B cell (primary cell): Measurements from ENCODE around the gene RNF227. TPM values are rescaled to one million over a fixed set of nuclear protein-coding genes. Genes with fewer than 3 reads are reported as not detected.

Experiments
- ATAC-seq: fragments of 200-7000 bp; cut with Tn5 transposase; one replicate; pipeline ENCODE4 v1.10.0; 2021; ENCODE audit warnings: low read depth, mild to moderate bottlenecking, moderate number of reproducible peaks, moderate library complexity
- CTCF ChIA-PET: fragments of 350-600 bp; sonication (Branson Sonifier 250); formaldehyde crosslinking; loops from one replicate; lab custom pipeline; 2021; ENCODE audit warnings: antibody characterized with exemption, inconsistent platforms; lab: Charles Lee
- POLR2A ChIA-PET: fragments of 350-600 bp; sonication (Branson Sonifier 250); formaldehyde crosslinking; loops from one replicate; lab custom pipeline; 2021; ENCODE audit warnings: antibody characterized with exemption; lab: Charles Lee
- DNase-seq: peaks from one replicate; pipeline ENCODE4 v3.0.0; 2013
- H2AFZ ChIP-seq: 2 replicates; pipeline ENCODE4 v1.6.1; 2012; ENCODE audit warnings: mild to moderate bottlenecking, low read depth, low read length; ENCODE audit not compliant: insufficient read depth, poor library complexity, severe bottlenecking
- H3K27ac ChIP-seq, 2 donors: 1 replicate in 1 of 2; 2 replicates in 1 of 2; pipeline ENCODE4 v1.5.1; 2012 to 2013; ENCODE audit warnings: low read length in 2 of 2, mild to moderate bottlenecking in 2 of 2, moderate library complexity in 1 of 2
- H3K27me3 ChIP-seq, 4 experiments: fragments of 200-600 bp in 1 of 4; sonication (generic) in 1 of 4; replicated peaks in 1 of 4; 1 replicate in 2 of 4; 2 replicates in 2 of 4; pipeline versions ENCODE4 v1.6.1 to v1.7.0; 2013 to 2016; ENCODE audit warnings: low read length in 3 of 4, mild to moderate bottlenecking in 2 of 4, mixed read lengths in 1 of 4, moderate library complexity in 1 of 4; ENCODE audit not compliant: insufficient read depth in 4 of 4, control insufficient read depth in 3 of 4; ENCODE audit errors: control extremely low read depth in 1 of 4
- H3K36me3 ChIP-seq, 2 experiments: replicated peaks in 1 of 2; 1 replicate in 1 of 2; 2 replicates in 1 of 2; pipeline versions ENCODE4 v1.6.1 to v1.7.1; 2013; ENCODE audit warnings: low read length in 1 of 2; ENCODE audit not compliant: insufficient read depth in 2 of 2, control insufficient read depth in 1 of 2; ENCODE audit errors: control extremely low read depth in 1 of 2, extremely low read depth in 1 of 2
- H3K4me1 ChIP-seq, 2 donors: fragments of 200-600 bp in 1 of 2; sonication (generic) in 1 of 2; 1 replicate in 1 of 2; 2 replicates in 1 of 2; pipeline versions ENCODE4 v1.5.1 to v1.6.1; 2013 to 2017; ENCODE audit warnings: low read length in 2 of 2; ENCODE audit not compliant: control insufficient read depth in 2 of 2, insufficient read depth in 2 of 2
- H3K4me2 ChIP-seq: replicated peaks from 2 replicates; pipeline ENCODE3; 2012; ENCODE audit warnings: mild to moderate bottlenecking, low read depth, low read length; ENCODE audit not compliant: poor library complexity, severe bottlenecking
- H3K4me3 ChIP-seq, 5 experiments: fragments of 200-600 bp in 1 of 5; sonication (generic) in 1 of 5; 1 replicate in 3 of 5; 2 replicates in 2 of 5; pipeline versions ENCODE4 v1.5.1 to v1.7.0; 2011 to 2016; ENCODE audit warnings: low read length in 4 of 5, mild to moderate bottlenecking in 4 of 5, low read depth in 2 of 5, control low read depth in 1 of 5, moderate library complexity in 1 of 5; ENCODE audit not compliant: insufficient read depth in 1 of 5; ENCODE audit errors: control extremely low read depth in 1 of 5, extremely low read depth in 1 of 5
- H3K79me2 ChIP-seq: fragments of 200-600 bp; sonication (generic); one replicate; pipeline ENCODE4 v1.6.0; 2016; ENCODE audit warnings: low read length; ENCODE audit not compliant: control insufficient read depth, insufficient read depth
- H3K9ac ChIP-seq: fragments of 200-600 bp; sonication (generic); 2 replicates; pipeline ENCODE4 v1.6.1; 2017; ENCODE audit warnings: mild to moderate bottlenecking, low read length, moderate library complexity
- H3K9me3 ChIP-seq, 3 donors: one replicate each; pipeline versions ENCODE4 v1.6.1 to v1.7.1; 2013; ENCODE audit warnings: low read length in 2 of 3; ENCODE audit not compliant: control insufficient read depth in 2 of 3, insufficient read depth in 1 of 3; ENCODE audit errors: control extremely low read depth in 1 of 3
- H4K20me1 ChIP-seq: 2 replicates; pipeline ENCODE4 v1.6.0; 2012; ENCODE audit warnings: mild to moderate bottlenecking, low read length; ENCODE audit not compliant: insufficient read depth, control insufficient read depth, poor library complexity, severe bottlenecking
- H3K27ac Mint-ChIP-seq: one replicate; pipeline ENCODE4 v1.8.0; 2021; ENCODE audit warnings: mixed read lengths
- H3K27me3 Mint-ChIP-seq: one replicate; pipeline ENCODE4 v1.8.0; 2021; ENCODE audit warnings: mixed read lengths
- H3K4me1 Mint-ChIP-seq: one replicate; pipeline ENCODE4 v1.8.0; 2021; ENCODE audit warnings: mixed read lengths
- H3K4me3 Mint-ChIP-seq: one replicate; pipeline ENCODE4 v1.8.0; 2021; ENCODE audit warnings: mixed read lengths
- H3K9me3 Mint-ChIP-seq: one replicate; pipeline ENCODE4 v1.8.0; 2022; ENCODE audit warnings: mixed read lengths; ENCODE audit not compliant: insufficient read depth
- CTCF ChIP-seq: fragments of 200-600 bp; IDR thresholded peaks from one replicate; pipeline ENCODE4 v1.8.0; 2022; ENCODE audit warnings: antibody characterized with exemption, mild to moderate bottlenecking
- EZH2 ChIP-seq: IDR thresholded peaks from 2 replicates; pipeline ENCODE4 v1.6.1; 2012; ENCODE audit warnings: borderline replicate concordance, low read depth, mild to moderate bottlenecking, moderate library complexity, low read length; ENCODE audit not compliant: insufficient read depth, poor library complexity, severe bottlenecking
- WGBS: methylation state at CpG from one replicate; pipeline ENCODE4 v1.1.5; 2013; ENCODE audit warnings: missing lambda C conversion rate; ENCODE audit not compliant: insufficient coverage; 5-methylcytosine and 5-hydroxymethylcytosine counted together
- intact Hi-C: fragments of 100-400 bp; cut with micrococcal nuclease; formaldehyde crosslinking; loops from one replicate; pipeline ENCODE4 v1.10.0; 2022
- polyA plus RNA-seq: library from polyadenylated mRNA; depleted of rRNA; stranded (reverse); fragments of >200 nt; gene quantifications from 2 replicates; pipeline ENCODE4 v1.2.3, GENCODE V29; 2012
- total RNA-seq, 2 donors: library from RNA; stranded (reverse); fragments of 120-200 nt in 1 of 2; gene quantifications; 1 replicate in 1 of 2; 2 replicates in 1 of 2; pipeline versions ENCODE4 v1.2.3 to v1.2.4, GENCODE V29; 2013 to 2022

RNF227 gene
- total and polyA plus RNA-seq, 2 donors (not counting 1 experiment from before 2014, with no cell fraction given): 3.8 to 11.8 TPM

GRCh38 chr17:7884581-7885366, 31.3 kb downstream of the RNF227 start:
- H4K20me1 ChIP-seq: no peaks in the 10 kb centered on the region
- TF ChIP-seq CTCF (no peak), EZH2 (no peak)
- DNase-seq (peak; percentile 64), ATAC-seq (peak; percentile 1)
- under 1% methylated on average over 39 of the region's 100 CpGs for WGBS
- Mint-ChIP-seq H3K4me1 (peaks cover 3% of the 10 kb centered on the region), H3K27me3 (no peaks in the 10 kb centered on the region), H3K27ac (peak overlapping the region; percentile 78), H3K4me3 (peak overlapping the region; percentile 75), H3K9me3 (no peaks in the 10 kb centered on the region)
- peak overlapping the region; percentile 43 for H2AFZ ChIP-seq
- ChIA-PET CTCF (interaction anchor here (1.0 kb wide), 1 partner anchor 27 kb away, joined by 3 read pairs; the partner anchor contains the start of genes CYB5D1 and NAA38), POLR2A (interaction anchor here (0.7 to 1.3 kb wide), 3 partner anchors 28 to 51 kb away, joined by 3 to 4 read pairs (median 3); partner anchors contain the start of gene NAA38)
- intact Hi-C loops: loop anchor here (10.0 kb wide), 1 partner anchor 140 kb away; no protein-coding TSS in a partner anchor
- H3K27ac ChIP-seq: peak overlapping the region in 1 of 2 donors; percentile 33
- peak overlapping the region; percentile 68 for H3K9ac ChIP-seq
- H3K4me3 ChIP-seq: peak overlapping the region in 4 of 5 experiments; percentile 65 to 81 (median 76)
- H3K79me2 ChIP-seq: peaks cover 17% of the 10 kb centered on the region
- H3K27me3 ChIP-seq: no peaks in the 10 kb centered on the region
- H3K4me1 ChIP-seq: peaks cover 40 to 54% of the 10 kb centered on the region in 2 donors
- H3K9me3 ChIP-seq: no peaks in the 10 kb centered on the region
- no peaks in the 10 kb centered on the region for H3K36me3 ChIP-seq
- H3K4me2 ChIP-seq: peak overlapping the region; percentile 86
